Epithelial cell of esophagus (primary cell): ENCODE data around the gene PRG3.

Experiments
- DNase-seq: peaks from one replicate; pipeline ENCODE4 v3.0.0; 2010; ENCODE audit warnings: low read depth
- H3K4me3 ChIP-seq: 2 replicates; pipeline ENCODE4 v1.5.1; 2011; ENCODE audit warnings: mild to moderate bottlenecking, low read length, control low read depth
- CTCF ChIP-seq: IDR thresholded peaks from 2 replicates; pipeline ENCODE4 v1.5.1; 2011; ENCODE audit warnings: low read depth, mild to moderate bottlenecking, low read length, control low read depth, inconsistent platforms; ENCODE audit not compliant: insufficient read depth; ENCODE audit errors: missing control alignments

The PRG3 gene

GRCh38 chr11:57380975-57381374, at the start of gene PRG3:
Gene PRG3 (minus strand): TSS chr11:57381150. CDS start chr11:57380708, 442 bp downstream.
- no peak for DNase-seq
- H3K4me3 ChIP-seq = no peak within 1 kb of the TSS
- TF ChIP-seq CTCF = no peak

GRCh38 chr11:57429946-57430345, 49.0 kb upstream of the PRG3 start:
- no peak for DNase-seq
- H3K4me3 ChIP-seq = no peak overlapping the region
- no peak for TF ChIP-seq CTCF

GRCh38 chr11:57428643-57429042, 47.7 kb upstream of the PRG3 start:
- TF ChIP-seq CTCF = no peak
- no peak for DNase-seq
- no peak overlapping the region for H3K4me3 ChIP-seq

DNA sequence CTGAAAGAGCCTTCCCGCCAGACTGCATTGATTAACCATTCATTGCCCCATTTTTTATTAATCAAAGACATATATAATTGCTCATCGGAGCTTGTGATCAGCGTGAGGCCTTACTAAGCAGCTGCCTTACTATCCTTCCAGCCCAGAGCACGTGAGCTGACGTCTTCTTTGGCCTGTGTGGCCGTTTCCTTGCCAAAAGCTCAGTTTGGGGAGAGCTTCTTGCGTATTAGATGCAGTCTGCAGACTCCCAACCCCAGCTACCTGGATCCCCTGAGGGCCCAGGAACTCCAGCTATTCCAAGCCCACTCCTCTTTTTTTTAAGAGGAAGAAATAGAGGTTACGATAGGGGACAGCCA, 46.8 kb upstream of the PRG3 start:
- peak; percentile 68 for DNase-seq
- H3K4me3 ChIP-seq = no peak overlapping the region
- no peak for TF ChIP-seq CTCF

DNA sequence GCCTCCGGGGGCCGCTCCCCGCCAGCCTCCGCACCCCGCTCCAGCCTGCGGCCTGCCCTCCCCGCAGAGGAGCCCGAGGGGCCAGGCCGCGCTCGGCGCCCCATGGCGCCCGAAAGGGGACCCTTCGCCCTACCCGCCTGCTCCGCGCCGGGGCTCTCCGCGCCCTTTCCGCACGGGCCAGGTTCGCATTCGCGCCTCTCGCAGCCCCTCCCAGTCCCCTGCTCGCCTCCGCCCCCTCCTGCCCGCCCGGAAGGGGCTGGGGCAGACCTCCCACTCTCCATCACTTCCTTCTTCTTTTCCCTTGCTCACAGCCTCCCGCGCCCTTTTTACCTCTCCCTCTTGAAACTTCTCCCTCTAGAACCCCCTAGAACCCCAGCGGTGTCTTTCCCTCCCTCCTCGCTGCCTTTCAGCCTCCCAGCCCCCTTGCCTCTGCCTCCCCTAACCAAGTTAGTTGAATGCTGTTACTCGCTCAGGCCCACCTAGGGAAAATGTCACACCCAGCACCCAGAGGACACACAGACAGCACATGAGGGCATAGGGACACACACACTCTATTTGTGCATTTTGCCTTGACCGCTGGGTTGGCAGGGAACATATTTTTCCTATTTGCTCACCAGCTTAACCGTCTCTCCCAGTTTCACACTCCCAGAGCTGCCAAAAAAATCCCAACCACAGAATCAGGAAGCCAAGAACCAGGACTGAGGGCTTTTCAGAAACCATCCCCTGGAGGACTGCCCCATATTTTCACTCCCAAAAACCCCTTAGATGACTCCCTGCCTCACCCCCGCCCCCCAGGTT, 46.2 kb upstream of the PRG3 start, which contains the start of gene SLC43A3:
TSS of gene SLC43A3 (minus strand) at position 193 of the 798 bp plus-strand sequence. CDS start 949 bp downstream, outside the sequence.
- no peak for TF ChIP-seq CTCF
- H3K4me3 ChIP-seq = peak within 1 kb of the TSS; percentile 31
- DNase-seq = peak; percentile 87

- DNase-seq = peak; percentile 54
- no peak for TF ChIP-seq CTCF
- H3K4me3 ChIP-seq = peak overlapping the region; percentile 31
These were observed 45.5 kb upstream of the PRG3 start for GRCh38 chr11:57426439-57426928.
